Vagina (tissue), 2 donors: Measurements from ENCODE around the gene PTPRM. TPM values are rescaled to one million over a fixed set of nuclear protein-coding genes. Genes with fewer than 3 reads are reported as not detected.
A peak's percentile ranks its signal among the peaks of the same experiment; 100 is the strongest.

Experiments used
- DNase-seq, 2 donors: peaks; one replicate each; pipeline ENCODE4 v3.0.0-alpha.2; 2017; ENCODE audit errors: extremely low spot score in 2 of 2
- H3K27ac ChIP-seq: fragments of 200-600 bp; sonication (generic); one replicate; pipeline ENCODE4 v1.5.1; 2019
- H3K27me3 ChIP-seq: fragments of 200-600 bp; sonication (generic); one replicate; pipeline ENCODE4 v1.5.1; 2019
- H3K36me3 ChIP-seq, 2 donors: fragments of 200-600 bp; sonication (generic); one replicate each; pipeline ENCODE4 v1.5.1; 2017 to 2019
- H3K4me1 ChIP-seq: fragments of 200-600 bp; sonication (generic); one replicate; pipeline ENCODE4 v1.5.1; 2019
- H3K4me3 ChIP-seq, 2 donors: fragments of 200-600 bp; sonication (generic); 1 replicate in 1 of 2; 2 replicates in 1 of 2; pipeline ENCODE4 v1.5.1; 2016 to 2019
- H3K9me3 ChIP-seq: fragments of 200-600 bp; sonication (generic); one replicate; pipeline ENCODE4 v1.5.1; 2019
- CTCF ChIP-seq, 3 experiments: fragments of 450-650 bp in 2 of 3; fragments of 200-600 bp in 1 of 3; sonication (generic) in 1 of 3; IDR thresholded peaks; one replicate each; pipeline ENCODE4 v1.5.1; 2017 to 2019; ENCODE audit warnings: antibody characterized with exemption in 3 of 3, mild to moderate bottlenecking in 2 of 3, moderate library complexity in 2 of 3
- POLR2A ChIP-seq, 2 donors: fragments of 450-650 bp; IDR thresholded peaks; one replicate each; pipeline ENCODE4 v1.6.1; 2017; ENCODE audit warnings: antibody characterized with exemption in 2 of 2, mild to moderate bottlenecking in 2 of 2, moderate library complexity in 2 of 2
- POLR2AphosphoS5 ChIP-seq, 2 donors: sonication (generic); formaldehyde crosslinking; IDR thresholded peaks; one replicate each; pipeline ENCODE4 v1.9.0; 2017; ENCODE audit warnings: antibody characterized with exemption in 2 of 2, mild to moderate bottlenecking in 2 of 2, low read depth in 1 of 2; ENCODE audit not compliant: insufficient read depth in 1 of 2
- intact Hi-C: fragments of 100-400 bp; cut with DNase I; formaldehyde crosslinking; loops from one replicate; pipeline ENCODE4 v1.15.1; 2023
- total RNA-seq: library from RNA; depleted of rRNA; stranded (reverse); fragments of >200 nt; gene quantifications from one replicate; pipeline ENCODE4 v1.2.3, GENCODE V29; 2016

PTPRM gene
- total RNA-seq, 1 donor from 2014 or later, result 60.2 TPM

- Histone ChIP-seq H3K4me1 (peaks cover 22% of the 10 kb centered on the region), H3K27ac (no peak overlapping the region), H3K4me3 (no peak overlapping the region), H3K27me3 (no peaks in the 10 kb centered on the region), H3K36me3 (no peaks in the 10 kb centered on the region), H3K9me3 (no peaks in the 10 kb centered on the region)
- DNase-seq, result no peak
- intact Hi-C loops, result no loop called here
- TF ChIP-seq CTCF (IDR thresholded peaks at IDR 0.05) (no peak), POLR2A (IDR thresholded peaks at IDR 0.05) (no peak), POLR2AphosphoS5 (IDR thresholded peaks at IDR 0.05; ENCODE audit: insufficient read depth in 1 of 2, low read depth in 1 of 2) (no peak)
Measured at GRCh38 chr18:7607540-7608173, 40.5 kb downstream of the PTPRM start.

- TF ChIP-seq POLR2AphosphoS5 (IDR thresholded peaks at IDR 0.05; ENCODE audit: insufficient read depth in 1 of 2, low read depth in 1 of 2) (no peak), CTCF (IDR thresholded peaks at IDR 0.05) (no peak)
- H3K4me3 ChIP-seq, result no peak overlapping the region
- H3K9me3 ChIP-seq, result no peaks in the 10 kb centered on the region
- intact Hi-C loops, result no loop called here
- no peaks in the 10 kb centered on the region for H3K36me3 ChIP-seq
- no peaks in the 10 kb centered on the region for H3K27me3 ChIP-seq
- peaks cover 22% of the 10 kb centered on the region for H3K4me1 ChIP-seq
- H3K27ac ChIP-seq, result no peak overlapping the region
- DNase-seq, result no peak
Measured at GRCh38 chr18:7608174-7608550, 41.0 kb downstream of the PTPRM start.

GRCh38 chr18:7608781-7609201 lies 41.7 kb downstream of the PTPRM start:
- TF ChIP-seq POLR2AphosphoS5 (IDR thresholded peaks at IDR 0.05; ENCODE audit: insufficient read depth in 1 of 2, low read depth in 1 of 2) (no peak), CTCF (IDR thresholded peaks at IDR 0.05) (no peak), POLR2A (IDR thresholded peaks at IDR 0.05) (no peak)
- peak overlapping the region; percentile 22 for H3K27ac ChIP-seq
- no peaks in the 10 kb centered on the region for H3K36me3 ChIP-seq
- DNase-seq, result no peak
- intact Hi-C loops, result no loop called here
- H3K4me3 ChIP-seq, result no peak overlapping the region
- no peaks in the 10 kb centered on the region for H3K27me3 ChIP-seq
- no peaks in the 10 kb centered on the region for H3K9me3 ChIP-seq
- H3K4me1 ChIP-seq, result peaks cover 22% of the 10 kb centered on the region

- no peak for DNase-seq
- peaks cover 22% of the 10 kb centered on the region for H3K4me1 ChIP-seq
- intact Hi-C loops, result no loop called here
- no peak overlapping the region for H3K27ac ChIP-seq
- no peaks in the 10 kb centered on the region for H3K9me3 ChIP-seq
- H3K27me3 ChIP-seq, result no peaks in the 10 kb centered on the region
- no peak overlapping the region for H3K4me3 ChIP-seq
- no peaks in the 10 kb centered on the region for H3K36me3 ChIP-seq
- TF ChIP-seq POLR2A (IDR thresholded peaks at IDR 0.05) (no peak), POLR2AphosphoS5 (IDR thresholded peaks at IDR 0.05; ENCODE audit: insufficient read depth in 1 of 2, low read depth in 1 of 2) (no peak), CTCF (IDR thresholded peaks at IDR 0.05) (no peak)
Measured at GRCh38 chr18:7609617-7610016, 42.5 kb downstream of the PTPRM start.

- H3K4me3 ChIP-seq, result no peak overlapping the region
- no peaks in the 10 kb centered on the region for H3K9me3 ChIP-seq
- no peak for DNase-seq
- no peaks in the 10 kb centered on the region for H3K36me3 ChIP-seq
- H3K27ac ChIP-seq, result no peak overlapping the region
- H3K4me1 ChIP-seq, result peaks cover 29% of the 10 kb centered on the region
- no peaks in the 10 kb centered on the region for H3K27me3 ChIP-seq
- no peak for TF ChIP-seq CTCF (IDR thresholded peaks at IDR 0.05)
- no peak for TF ChIP-seq POLR2A (IDR thresholded peaks at IDR 0.05)
- no peak for TF ChIP-seq POLR2AphosphoS5 (IDR thresholded peaks at IDR 0.05; ENCODE audit: insufficient read depth in 1 of 2, low read depth in 1 of 2)
- intact Hi-C loops, result no loop called here
Measured at GRCh38 chr18:7614042-7614441, 46.9 kb downstream of the PTPRM start.
